SK-N-DZ (cell line): ENCODE results near the gene EPHA10.
"Not testable (repeated sequence)": the region's sequence is repeated elsewhere in the genome, so short reads cannot be mapped to it uniquely, and the experiment has no call there.

Experiments
- DNase-seq: peaks from one replicate; pipeline ENCODE4 v3.0.0-alpha.2; 2015; ENCODE audit warnings: low spot score

Gene EPHA10

GRCh38 chr1:37717631-37718030 is 47.3 kb downstream of the EPHA10 start:
- no peak for DNase-seq

- no peak for DNase-seq
These were observed 48.6 kb downstream of the EPHA10 start for GRCh38 chr1:37716321-37716720.

- DNase-seq: no peak
These were observed 50.2 kb downstream of the EPHA10 start for GRCh38 chr1:37714689-37715088.

- no peak for DNase-seq
These were observed 50.7 kb downstream of the EPHA10 start for GRCh38 chr1:37714226-37714625.

DNA sequence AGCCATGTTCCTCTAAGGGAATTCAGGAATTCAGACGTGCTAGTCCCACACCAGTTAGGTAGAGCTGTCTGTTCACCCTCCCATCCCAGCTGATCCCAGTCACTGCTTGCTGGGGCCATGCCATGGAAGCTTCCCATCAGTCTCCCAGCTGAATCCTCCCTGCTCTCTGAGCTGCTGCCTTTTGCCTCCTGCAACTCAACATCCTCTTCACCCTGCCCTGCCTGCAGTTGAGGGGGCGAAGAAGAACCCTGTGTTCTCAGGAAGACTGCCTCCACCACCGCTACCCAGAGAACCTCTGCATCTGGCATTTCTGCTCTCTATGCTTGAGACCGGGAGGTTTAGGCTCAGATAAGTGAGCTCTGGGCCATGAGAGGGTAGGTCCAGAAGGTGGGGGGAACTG is 56.4 kb downstream of the EPHA10 start:
- no peak for DNase-seq

- no peak for DNase-seq
These were observed 59.5 kb downstream of the EPHA10 start for GRCh38 chr1:37705399-37705798.

- no peak for DNase-seq
These were observed 60.0 kb downstream of the EPHA10 start for GRCh38 chr1:37704966-37705365.

GRCh38 chr1:37703061-37703460 is 61.9 kb downstream of the EPHA10 start:
- DNase-seq: no peak

- DNase-seq: no peak
These were observed 63.9 kb downstream of the EPHA10 start for GRCh38 chr1:37701051-37701450.

GRCh38 chr1:37699147-37699546 is 65.8 kb downstream of the EPHA10 start:
- no peak for DNase-seq

DNA sequence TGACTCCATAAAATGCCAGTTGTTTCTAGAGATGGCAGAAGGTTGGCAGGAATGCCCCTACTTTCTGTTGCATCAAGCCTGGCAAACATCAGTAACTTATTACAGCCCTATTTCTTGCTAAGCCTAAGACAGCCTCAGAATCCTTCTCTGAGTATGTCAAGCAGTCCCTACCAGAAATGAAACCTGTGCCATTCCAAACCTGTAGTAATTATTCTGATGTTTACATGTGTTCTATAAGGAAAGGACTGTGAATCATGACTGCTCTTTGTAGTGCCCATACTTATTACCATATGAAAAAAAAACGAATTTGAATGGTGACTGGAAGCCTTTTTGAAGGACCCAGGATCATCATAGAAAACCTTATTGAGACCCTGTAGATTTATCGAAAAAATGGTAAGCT is 67.2 kb downstream of the EPHA10 start:
- DNase-seq: no peak

GRCh38 chr1:37697090-37697489 is 67.8 kb downstream of the EPHA10 start:
- no peak for DNase-seq

GRCh38 chr1:37692834-37693175 is 72.1 kb downstream of the EPHA10 start:
- no peak for DNase-seq

DNA sequence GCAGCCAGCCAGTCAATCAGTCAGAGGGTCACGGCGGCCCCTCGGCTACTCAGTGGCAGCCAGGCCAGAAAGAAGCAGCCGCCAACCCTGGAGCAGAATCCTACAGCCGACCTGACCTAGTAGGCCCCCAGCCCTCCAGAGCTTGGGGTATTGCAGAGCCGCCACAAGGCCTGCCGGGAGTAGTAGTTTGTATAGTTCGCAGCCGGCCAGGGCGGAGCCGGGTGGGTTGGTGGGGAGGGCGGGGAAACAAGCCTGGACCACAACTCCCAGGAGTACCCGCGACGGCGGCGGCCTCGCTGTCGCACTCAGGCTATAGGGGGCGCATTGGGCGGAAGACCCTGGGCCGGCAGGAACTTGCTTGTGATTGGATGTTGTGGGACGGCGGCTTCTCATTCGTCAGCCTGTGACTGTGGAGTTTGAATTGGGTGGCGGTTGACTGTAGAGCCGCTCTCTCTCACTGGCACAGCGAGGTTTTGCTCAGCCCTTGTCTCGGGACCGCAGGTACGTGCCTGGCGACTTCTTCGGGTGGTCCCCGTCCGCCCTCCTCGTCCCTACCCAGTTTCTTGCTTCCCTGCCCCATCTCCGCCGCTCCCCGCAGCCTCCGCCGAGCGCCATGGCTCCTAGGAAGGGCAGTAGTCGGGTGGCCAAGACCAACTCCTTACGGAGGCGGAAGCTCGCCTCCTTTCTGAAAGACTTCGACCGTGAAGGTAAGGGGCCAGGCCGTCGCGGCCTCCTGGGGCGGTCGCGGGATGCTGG is 72.7 kb downstream of the EPHA10 start, which contains the start of gene CDCA8:
Gene CDCA8, plus strand, starts transcription at position 439 of the 756 bp plus-strand sequence. Its CDS starts 175 bp downstream, at position 614.
- peak; percentile 95 for DNase-seq

- DNase-seq: peak; percentile 20
These were observed 73.3 kb downstream of the EPHA10 start for GRCh38 chr1:37691497-37692077.

DNA sequence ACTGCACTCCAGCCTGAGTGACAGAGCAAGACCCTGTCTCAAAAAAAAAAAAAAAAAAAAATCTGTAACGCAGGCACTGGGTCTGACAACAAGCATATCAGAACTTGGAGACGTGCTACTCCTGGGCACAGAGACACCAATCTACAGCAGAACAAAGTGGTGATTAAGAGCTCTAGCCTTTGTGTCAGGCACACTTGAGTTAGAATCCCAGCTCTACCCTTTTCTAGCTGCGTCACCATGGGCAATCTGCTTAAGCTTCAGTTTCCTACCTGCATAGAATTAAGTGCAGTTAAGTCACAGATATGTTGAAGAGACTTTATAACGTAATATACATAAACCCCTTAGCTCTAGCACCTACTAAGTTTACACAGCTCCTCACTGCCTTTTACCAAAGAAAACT is 76.0 kb downstream of the EPHA10 start:
- no peak for DNase-seq

DNA sequence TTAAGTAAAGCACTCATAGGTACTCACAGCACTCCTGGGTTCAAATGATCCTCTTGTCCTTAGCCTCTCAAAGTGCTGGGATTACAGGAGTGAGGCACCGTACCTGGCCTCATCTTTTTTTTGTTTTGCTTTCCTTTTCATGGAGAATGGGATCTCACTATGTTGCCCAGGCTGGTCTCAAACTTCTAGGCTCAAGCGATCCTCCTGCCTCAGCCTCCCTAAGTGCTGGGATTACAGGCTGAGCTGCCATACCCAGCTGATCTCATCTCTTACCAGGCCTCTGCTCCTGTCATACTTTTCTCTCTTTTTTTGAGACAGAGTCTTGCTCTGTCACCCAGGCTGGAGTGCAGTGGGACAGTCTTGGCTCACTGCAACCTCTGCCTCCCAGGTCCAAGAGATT is 77.2 kb downstream of the EPHA10 start:
- DNase-seq: not testable (repeated sequence)

- no peak for DNase-seq
These were observed 79.2 kb downstream of the EPHA10 start for GRCh38 chr1:37685722-37686121.

- DNase-seq: not testable (repeated sequence)
These were observed 80.7 kb downstream of the EPHA10 start for GRCh38 chr1:37684182-37684581.

GRCh38 chr1:37682334-37682987 is 82.5 kb downstream of the EPHA10 start:
- peak; percentile 46 for DNase-seq

GRCh38 chr1:37680933-37681332 is 84.0 kb downstream of the EPHA10 start:
- no peak for DNase-seq

- no peak for DNase-seq
These were observed 87.1 kb downstream of the EPHA10 start for GRCh38 chr1:37677808-37678207.

GRCh38 chr1:37677143-37677439 is 87.8 kb downstream of the EPHA10 start:
- DNase-seq: no peak
